ENCODE results near the gene GPRIN3.
"Not testable (repeated sequence)": the region's sequence is repeated elsewhere in the genome, so short reads cannot be mapped to it uniquely, and the experiment has no call there.

GPRIN3 gene

DNA sequence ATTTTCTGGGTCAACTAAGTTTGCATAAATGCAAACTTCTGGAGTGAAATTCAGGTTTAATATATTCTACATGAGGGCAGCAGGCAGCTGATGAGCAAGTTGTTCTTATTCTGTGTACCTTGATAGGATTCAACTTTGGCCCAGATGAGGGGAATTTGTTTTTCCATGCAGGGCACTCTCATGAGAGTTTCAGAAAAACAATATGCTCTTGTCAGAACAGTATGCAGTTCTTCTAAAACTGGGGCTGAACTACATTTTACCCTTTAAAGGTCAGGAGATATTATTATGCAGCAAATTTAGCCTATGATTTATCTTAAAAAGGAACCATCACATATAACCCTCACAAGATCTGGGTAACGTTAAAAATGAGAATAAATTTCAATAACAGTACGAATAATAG is 19.2 kb downstream of the GPRIN3 start:
- DNase-seq: no peak

DNA sequence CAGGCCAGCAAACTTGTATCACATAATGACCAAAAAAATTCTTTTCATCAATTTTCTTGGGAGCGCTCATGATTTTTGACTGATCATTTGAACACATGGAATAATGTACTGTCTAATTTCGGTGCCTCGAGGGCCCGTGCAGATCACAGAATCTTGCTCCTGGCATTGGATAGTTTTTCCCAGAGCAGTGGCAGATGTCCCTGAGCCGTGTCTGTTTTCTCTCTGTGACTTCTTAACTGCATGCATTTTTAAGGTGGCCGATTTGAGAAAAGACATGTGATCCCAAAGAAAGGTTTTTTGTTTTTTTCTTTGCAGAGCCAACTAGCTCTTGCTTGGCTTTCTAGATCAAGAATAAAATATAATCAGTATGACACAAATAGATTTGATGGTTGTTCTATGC is 19.7 kb downstream of the GPRIN3 start:
- no peak for DNase-seq

- no peak for DNase-seq
Observed at GRCh38 chr4:89285745-89286144, 21.9 kb downstream of the GPRIN3 start.

DNA sequence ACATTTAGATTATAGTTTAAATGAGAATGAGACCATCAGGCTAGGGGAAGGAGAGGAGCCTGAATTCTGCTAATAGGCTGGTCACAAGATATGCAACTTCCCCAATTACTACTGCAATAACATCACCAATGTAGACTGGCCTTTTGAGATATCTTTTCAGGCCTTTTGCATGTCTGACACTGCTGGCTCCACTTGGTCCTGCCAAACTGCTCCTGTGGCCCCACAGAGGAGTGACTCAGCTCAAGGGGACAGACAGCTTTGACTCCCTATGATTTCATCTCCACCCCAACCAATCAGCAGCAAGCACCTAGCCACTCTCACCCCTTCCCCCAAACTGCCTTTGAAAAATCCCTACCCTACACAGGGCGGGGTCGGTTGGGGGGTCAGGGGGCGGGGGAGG is 22.8 kb downstream of the GPRIN3 start:
- DNase-seq: no peak

DNA sequence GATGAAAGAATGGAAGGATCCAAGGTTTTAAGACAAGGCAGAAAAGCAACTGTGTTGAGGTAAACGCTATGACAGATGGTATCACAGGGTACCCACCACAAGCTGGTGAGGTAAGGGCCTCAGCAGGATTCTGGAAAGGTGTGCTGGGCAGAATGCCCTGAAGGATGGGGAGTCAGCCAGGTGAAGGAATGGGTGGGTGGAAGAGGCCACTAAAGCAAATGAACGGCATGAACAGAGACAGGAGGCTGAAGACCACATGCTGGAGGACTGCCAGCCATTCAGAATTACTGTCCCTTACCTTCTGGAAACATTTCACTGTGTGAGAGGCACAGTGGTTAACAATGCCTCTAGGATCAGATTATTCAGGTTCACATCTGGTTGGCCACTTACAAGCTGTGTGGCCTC is 23.6 kb downstream of the GPRIN3 start:
- no peak for DNase-seq

DNA sequence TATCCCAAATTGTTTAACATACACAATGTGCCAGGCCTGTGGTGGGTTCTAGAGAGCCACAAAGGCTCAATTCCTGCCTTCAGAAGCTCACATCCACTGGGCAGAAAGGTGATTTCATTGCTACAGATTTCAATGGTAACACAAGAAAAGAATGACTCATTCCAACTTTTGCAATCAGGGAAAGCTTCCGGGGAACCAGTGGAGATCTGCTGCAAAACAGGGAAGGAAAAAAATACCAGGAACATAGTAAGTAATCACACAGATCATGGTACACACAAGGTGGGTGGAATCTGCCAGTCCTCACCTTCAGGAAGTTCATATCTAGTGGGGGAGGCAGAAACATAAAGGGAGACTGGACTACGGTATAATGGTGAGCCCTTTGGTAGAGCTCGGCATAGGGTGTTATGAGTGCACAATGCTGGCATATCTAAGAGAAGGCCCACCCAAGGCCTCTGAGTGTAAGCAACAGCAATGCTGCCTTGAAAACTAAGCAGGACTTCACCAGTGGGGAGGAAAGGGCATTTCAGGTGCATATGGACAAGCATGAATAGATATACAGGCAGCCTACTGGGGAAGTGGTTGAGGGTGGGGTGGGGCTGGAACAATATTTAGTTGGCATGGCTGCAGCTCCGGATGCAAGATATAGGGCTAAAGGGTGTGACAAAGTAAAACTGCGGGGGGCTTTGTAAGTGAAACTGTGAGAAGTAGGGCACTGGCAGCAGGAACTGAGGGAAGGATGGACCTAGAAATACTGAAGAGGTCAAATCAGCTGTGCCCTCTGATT is 24.2 kb downstream of the GPRIN3 start:
- DNase-seq: no peak

DNA sequence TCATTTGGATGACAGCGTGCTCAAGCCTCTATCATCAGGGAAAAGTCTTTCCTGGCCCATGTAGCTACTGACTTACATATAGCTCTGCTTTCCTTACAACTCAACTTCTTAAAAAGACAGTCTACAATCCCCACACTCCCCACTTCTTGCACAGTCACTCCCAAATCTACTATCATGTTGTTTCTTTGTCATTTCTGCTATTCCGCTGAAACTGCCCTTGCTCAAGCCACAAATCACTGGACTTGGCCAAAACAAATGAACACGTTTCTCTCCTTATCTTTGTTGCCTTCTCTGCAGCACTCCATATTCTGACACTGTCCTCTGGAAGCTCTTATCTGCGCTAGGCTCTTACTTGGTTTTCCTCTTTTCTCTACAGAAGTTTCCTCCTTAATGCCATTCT is 28.2 kb downstream of the GPRIN3 start:
- no peak for DNase-seq

DNA sequence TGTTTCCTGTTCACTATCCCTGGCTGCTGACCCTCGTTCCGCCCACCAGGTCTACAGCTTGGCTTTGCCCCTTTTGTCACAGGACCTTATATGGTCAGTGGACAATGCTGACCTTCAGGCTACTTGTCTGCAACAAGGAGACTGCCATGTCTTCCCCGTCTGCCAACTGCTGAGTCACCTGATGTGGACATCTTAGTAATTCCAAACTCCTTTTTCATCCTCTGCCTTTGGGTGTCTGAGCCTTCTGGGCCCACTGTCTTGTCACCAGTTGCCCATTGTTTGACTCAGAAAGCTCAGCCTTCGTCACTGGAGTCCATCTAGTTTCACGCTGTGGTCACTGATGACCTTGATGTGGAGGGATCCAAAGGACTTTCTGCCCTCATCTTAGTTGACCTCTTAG is 30.2 kb downstream of the GPRIN3 start:
- DNase-seq: no peak

DNA sequence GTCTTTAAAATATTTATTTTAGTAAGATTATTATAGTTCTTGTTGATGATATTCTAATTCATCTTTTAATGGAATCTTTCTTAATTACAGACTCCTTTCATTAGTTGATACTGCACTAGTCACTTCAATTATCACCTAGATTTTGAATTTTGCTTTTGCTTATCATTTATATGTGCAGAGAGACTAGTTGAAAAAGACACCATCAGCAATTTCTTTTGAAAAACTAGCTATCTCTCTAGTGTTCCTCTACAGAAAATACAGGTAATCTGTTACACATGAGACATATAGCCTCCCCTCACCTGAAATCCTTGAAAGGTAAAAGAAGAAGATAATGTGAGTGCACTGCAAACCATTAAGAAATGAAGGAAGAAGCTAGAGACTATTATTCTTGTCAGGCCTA is 31.3 kb downstream of the GPRIN3 start:
- DNase-seq: no peak

DNA sequence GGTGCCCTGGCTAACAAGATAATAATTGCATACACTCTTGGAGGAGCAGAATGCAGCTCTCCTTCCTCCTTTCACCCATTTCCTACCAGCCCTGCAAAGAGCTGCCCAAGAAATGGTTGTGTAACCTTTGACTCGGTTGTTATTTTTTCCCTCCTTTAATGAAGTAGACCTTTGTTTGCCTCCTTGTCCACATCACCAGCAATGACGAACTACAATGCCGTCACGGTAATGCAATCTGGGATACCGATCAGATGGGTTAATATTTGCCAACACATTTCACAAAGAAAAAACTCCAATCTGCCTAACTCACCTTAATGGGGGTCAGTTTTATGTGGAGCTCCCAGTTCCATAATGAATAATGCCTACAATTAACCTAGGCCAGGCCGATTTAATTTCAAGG is 32.0 kb downstream of the GPRIN3 start:
- no peak for DNase-seq

DNA sequence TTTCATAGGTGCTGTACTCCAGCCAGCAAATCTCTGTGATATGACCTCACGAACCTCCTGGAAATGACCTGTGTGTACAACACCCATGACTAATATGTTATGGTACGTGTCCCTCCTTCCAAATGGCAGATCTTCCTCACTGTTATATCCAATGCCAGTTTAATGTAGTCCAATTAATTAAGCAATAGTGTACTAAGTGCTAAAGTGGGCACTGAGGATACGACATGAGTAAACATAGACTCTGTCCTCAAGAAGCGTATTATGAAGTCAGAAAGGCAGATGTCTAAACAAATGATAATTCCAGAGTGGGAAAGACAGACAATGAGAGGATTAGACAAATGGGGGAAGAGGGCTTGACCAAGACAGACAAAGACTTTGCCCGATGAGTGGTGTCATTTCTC is 33.9 kb downstream of the GPRIN3 start:
- no peak for DNase-seq

DNA sequence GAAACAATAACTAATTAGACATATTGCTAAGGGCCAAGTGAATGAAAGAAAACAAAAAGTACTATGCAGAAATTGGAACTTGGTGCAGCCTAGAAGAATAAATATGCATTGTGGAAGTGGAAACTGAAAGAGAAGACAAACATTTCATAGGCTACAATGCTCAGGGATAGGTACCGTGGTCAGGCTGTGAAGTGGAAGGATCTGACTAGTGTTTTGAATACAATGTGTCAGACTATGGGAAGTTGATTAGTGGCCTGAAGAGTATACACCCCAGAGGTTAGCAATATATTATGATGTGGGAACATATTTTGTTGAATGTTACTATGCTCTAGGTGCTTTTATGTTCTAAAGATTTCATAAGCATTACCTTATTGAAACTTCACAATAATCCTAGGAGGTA is 36.8 kb downstream of the GPRIN3 start:
- DNase-seq: no peak

GRCh38 chr4:89269121-89269666 is 38.4 kb downstream of the GPRIN3 start:
- no peak for DNase-seq

GRCh38 chr4:89268679-89269078 is 38.9 kb downstream of the GPRIN3 start:
- no peak for DNase-seq

GRCh38 chr4:89267846-89268245 is 39.8 kb downstream of the GPRIN3 start:
- DNase-seq: no peak

GRCh38 chr4:89267392-89267791 is 40.2 kb downstream of the GPRIN3 start:
- no peak for DNase-seq

DNA sequence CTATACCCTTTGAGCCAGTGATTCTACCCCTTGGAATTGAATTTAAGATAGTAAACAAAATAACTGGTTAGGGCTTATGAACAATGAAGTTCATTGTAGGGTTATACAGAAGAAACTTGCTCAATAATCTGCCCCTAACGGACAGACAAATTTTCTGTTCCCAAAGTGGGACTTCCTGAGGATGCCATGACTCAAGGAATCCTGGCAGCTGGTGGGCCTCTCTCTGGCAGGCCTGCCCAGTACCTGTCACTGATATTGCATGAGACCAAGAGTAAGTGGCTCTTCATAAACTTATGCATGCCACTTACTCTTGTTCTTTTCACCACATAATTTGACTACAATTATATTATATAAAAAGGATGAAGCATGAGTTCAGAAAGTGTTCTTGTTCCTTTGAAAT is 41.5 kb downstream of the GPRIN3 start:
- no peak for DNase-seq

DNA sequence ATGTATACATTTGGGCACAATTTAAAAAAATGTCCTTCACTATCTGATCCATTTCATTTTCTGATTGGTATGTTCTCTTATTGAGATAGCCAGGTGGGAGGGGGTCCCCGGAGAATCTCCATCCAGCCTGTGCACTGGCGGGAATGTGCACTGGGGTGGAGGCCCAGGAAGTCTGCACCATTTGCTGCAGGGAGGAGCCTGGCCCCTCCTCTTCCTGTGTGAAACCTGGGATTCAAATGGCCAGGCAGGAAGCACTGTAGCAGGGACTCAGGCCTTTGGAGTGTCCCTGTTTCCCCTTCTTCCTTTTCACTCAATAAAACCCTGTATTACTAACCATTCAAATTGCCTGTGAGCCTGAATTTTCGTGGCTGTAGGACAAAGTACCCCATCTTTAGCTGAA is 44.3 kb downstream of the GPRIN3 start:
- DNase-seq: no peak

DNA sequence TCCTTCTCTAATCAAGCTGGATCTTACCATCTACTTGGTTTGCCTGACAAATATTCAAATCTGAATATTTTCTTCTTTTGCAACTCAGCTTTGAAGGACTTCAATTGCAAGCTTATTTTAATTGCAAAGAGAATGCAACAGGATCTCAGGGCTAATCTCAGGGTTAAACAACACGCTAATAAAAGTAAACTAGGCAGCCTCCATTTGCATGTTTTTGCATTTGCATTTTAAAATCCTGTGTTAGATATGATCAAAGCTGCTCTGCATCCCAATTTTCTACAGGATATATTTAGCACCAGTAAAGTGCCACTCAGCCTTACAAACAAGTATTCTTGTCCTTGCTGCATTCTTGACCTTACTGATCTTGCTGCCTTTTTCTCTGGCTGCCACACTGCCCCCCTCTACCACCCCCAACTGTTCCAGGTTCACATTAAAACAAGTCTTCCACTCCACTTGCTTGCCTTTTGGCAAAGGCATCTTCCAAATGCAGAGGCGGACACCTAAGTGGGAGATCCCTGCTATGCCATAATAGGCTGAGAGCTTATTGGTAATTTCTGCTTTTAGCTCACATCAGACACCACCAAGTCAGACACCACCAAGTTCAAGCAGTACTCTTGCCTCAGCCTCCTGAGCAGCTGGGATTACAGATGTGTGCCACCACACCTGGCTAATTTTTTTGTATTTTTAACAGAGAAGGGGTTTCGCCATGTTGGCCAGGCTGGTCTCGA is 48.1 kb downstream of the GPRIN3 start:
- no peak for DNase-seq

DNA sequence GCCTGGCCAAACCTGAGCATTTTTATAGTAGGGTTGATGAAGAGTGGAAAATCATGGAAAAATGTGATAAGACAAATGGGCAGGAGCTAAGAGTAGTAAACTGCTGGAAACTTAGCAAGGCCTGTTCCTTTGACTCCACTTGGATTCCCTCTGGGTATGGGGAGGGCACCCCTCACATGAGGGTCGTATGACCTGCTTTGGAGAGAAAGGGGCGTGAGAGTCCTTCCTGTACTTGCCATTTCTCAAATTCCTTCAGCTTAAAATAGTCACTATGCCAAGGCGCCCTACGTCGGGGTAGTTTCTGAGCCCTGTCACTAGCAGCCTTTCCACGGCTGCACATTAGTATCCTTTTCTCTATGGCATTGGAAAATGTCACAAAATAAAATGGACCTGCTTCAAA is 49.1 kb downstream of the GPRIN3 start:
- DNase-seq: no peak

DNA sequence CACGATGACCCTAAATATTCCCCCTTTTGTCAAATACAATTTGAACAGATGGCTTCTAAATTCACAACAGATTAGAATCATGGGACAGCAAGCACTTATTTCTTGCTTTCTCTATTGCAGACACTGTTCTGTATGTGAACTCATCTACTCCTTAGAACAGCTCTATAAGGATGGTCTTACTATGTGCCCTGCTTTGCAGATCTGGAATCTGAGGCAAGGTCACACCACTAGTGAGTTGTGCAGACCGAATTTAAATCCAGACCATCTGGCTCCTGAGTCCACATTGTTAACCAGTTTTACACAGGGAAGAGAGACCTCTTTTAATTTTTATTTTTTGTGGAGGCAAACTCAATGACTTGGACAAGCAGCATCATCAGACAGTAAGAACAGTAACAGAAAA is 50.2 kb downstream of the GPRIN3 start:
- DNase-seq: no peak

DNA sequence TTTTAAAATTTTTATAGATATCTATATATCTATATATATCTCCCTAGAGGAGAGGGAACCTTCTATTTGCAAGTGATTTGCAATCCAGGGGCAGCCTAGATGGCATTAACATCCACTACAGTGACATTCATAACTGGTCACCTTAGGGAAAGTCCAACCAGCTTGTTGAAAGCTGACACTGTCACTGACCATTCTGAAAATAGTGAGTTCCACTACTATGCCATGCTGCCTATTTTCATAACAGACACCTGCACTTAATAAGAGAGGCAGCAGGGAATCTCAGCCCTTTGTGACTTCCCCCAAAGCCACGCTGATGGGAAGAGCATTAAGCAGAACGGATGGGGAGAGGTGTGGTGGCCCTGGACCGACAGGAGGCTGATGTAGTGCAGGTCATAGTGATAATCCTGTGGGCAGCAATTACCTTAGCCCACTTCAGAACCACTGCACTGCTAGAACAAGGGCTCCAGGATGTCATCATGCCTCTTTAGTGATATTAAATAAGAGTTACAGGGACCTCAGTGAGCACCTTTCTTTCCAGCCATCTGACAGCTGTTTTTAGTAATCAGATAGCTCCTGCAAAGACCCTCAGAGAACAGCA is 51.3 kb downstream of the GPRIN3 start:
- no peak for DNase-seq

GRCh38 chr4:89254847-89255246 is 52.8 kb downstream of the GPRIN3 start:
- DNase-seq: no peak

DNA sequence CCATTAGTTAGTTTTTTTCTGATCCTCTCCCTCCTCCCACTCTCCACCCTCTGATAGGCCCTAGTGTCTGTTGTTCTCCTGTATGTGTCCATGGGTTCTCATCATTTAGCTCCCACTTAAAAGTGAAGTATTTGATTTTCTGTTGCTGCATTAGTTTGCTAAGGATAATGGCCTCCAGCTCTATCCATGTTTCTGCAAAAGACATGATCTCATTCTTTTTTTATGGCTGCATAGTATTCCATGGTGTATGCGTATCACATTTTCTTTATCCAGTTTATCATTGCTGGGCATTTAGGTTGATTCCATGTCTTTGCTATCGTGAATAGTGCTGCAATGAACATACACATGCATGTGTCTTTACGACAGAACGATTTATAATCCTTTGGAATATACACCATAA is 53.3 kb downstream of the GPRIN3 start:
- DNase-seq: not testable (repeated sequence)

All from NCI-H1694 (cell line).